ENCODE data around the gene FOXD3.
"Not testable (repeated sequence)": the region's sequence is repeated elsewhere in the genome, so short reads cannot be mapped to it uniquely, and the experiment has no call there.

Gene FOXD3

DNA sequence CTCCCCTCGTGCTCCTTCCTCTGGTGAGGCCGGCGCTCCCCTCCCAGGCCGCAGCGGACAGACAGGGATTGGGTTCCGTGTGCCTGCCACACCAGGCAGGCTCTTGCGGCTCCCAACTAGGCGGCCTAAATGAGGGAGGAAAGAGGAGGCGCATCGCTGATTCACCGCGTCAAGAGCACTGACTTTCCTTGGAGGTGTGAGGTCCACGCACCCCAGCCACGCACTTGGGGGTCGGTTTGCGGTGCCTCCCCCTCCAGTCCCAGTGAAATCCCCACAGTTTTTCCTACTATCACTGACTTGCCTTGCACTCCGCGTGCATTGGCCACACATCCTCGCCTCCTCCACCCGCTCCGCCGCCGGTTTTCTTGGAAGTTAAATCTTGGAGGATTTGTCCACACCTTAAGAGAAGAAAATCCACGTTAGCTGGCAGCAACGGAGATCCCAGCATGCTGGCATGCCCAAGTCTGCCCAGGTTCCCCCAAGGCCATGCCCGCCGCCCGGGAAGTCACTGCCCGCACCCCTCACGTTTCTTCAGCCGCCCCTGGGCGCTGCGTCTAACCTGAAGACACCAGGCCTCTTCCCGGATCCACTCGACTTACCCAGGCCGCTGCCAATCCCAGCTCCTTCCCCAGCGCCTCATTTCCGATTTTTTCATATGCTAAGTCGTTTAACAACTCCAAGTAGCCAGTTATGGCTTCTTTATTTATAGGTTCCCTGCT lies 1.1 kb upstream of the FOXD3 start:
- DNase-seq (ENCODE audit: low spot score), result no peak

DNA sequence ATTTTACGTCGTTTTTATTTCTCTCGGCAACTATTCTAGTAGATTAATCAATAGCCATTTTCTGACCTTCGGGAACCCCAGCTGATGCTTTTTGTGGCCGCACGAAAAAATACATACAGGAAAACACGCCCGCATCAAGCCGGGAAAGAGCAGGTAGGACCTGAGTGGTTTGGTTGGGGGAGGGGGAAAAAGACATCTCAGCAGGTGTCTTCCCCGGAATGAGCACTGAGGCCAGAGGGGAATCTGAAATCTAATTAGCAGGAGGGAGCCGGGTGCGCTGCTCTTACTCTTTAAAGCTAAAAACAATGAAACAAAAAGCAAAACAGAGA lies 618 bp upstream of the FOXD3 start:
- peak; percentile 33 for DNase-seq (ENCODE audit: low spot score)

DNA sequence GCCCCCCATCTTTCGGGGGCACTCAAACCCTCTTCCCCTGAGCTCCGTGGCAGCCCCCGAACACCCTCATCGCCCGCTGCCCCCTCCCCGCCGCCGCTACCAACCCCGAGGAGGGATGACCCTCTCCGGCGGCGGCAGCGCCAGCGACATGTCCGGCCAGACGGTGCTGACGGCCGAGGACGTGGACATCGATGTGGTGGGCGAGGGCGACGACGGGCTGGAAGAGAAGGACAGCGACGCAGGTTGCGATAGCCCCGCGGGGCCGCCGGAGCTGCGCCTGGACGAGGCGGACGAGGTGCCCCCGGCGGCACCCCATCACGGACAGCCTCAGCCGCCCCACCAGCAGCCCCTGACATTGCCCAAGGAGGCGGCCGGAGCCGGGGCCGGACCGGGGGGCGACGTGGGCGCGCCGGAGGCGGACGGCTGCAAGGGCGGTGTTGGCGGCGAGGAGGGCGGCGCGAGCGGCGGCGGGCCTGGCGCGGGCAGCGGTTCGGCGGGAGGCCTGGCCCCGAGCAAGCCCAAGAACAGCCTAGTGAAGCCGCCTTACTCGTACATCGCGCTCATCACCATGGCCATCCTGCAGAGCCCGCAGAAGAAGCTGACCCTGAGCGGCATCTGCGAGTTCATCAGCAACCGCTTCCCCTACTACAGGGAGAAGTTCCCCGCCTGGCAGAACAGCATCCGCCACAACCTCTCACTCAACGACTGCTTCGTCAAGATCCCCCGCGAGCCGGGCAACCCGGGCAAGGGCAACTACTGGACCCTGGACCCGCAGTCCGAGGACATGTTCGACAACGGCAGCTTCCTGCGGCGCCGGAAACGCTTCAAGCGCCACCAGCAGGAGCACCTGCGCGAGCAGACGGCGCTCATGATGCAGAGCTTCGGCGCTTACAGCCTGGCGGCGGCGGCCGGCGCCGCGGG lies 837 bp downstream of the FOXD3 start:
- DNase-seq (ENCODE audit: low spot score), result peak; percentile 33

DNA sequence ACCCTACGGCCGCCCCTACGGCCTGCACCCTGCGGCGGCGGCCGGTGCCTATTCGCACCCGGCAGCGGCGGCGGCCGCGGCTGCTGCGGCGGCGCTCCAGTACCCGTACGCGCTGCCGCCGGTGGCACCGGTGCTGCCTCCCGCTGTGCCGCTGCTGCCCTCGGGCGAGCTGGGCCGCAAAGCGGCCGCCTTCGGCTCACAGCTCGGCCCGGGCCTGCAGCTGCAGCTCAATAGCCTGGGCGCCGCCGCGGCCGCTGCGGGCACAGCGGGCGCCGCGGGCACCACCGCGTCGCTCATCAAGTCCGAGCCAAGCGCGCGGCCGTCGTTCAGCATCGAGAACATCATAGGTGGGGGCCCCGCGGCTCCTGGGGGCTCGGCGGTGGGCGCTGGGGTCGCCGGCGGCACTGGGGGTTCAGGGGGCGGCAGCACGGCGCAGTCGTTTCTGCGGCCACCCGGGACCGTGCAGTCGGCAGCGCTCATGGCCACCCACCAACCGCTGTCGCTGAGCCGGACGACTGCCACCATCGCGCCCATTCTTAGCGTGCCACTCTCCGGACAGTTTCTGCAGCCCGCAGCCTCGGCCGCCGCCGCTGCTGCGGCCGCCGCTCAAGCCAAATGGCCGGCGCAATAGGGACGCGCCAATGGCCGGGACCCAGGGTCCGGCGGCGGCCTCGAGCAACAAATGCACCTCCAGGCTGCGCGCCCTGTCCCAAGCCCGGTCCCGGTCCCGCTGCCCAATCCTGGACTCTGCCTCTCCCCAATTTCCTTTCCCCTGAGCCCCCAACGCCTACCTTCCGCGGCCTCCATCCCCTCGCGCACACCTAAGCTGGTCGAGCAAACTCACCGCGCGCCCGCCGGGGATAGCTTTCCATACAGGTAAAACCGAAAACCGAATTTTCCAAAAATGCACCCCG lies 1.8 kb downstream of the FOXD3 start:
- DNase-seq (ENCODE audit: low spot score), result peak; percentile 29

DNA sequence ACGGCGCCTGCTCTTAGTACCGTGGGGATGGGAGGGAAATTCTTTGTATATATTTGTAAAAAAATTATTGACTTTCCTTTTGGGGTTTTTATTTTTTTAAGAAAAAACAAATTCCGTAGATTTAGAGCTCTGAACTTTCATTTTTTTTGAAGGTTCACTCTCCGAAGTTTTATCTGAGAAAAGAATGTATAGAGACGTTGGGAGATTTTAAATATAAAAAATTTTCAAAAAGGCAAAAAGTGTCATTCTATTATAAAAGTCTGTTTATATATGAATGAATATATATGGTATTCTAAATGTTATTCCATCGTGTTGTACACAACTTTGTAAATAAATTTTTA lies 2.4 kb downstream of the FOXD3 start:
- DNase-seq (ENCODE audit: low spot score), result no peak

DNA sequence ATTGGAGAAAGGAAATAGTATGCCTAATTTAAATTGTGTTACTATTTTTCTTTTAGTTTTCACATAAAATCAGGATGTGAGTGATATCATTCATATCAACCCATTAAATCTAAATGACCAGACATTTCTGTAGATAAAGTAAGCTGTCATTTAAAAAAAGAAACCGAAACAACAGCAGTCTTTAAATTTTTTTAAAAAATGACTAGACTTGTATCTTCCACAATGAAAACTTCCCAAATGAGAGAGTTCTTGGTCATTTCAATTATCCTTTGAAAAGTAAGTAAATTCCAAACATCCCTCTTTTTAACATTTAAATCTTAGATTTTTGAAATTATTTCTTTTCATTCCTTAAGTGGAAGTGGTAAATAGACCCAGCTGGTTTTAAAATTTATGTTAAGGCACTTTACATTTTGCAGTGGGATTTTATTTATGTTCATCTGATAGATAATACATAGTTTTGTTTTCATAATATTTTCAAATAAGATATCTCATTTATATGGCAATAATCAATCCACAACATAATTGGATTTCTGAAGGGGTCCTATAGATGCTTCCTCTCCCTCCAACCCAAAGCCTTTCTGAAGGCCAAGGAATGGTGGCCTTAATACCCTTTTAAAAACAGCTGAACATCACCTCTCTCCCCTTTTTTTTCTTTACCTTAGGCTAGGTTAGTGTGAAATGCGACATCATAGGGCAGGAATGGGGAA lies 3.1 kb downstream of the FOXD3 start:
- no peak for DNase-seq (ENCODE audit: low spot score)

DNA sequence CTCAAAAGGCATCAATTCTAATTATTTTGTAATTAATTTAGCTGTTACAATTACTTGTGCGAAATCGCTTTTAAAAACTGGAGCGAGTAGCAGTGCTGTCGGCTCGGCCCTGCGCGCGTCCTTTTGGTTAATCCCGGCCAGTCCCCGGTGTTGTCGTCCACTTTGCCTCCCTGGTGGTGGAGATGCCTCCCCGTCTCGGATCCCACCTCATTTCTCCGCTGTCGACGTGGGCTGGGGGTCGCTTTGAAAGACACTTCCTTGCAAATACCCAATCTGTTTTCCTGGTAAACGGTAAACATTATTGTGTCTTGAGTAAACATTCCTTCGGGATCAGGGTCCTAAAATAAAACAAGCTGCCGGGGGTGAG lies 3.7 kb downstream of the FOXD3 start:
- DNase-seq (ENCODE audit: low spot score), result no peak

DNA sequence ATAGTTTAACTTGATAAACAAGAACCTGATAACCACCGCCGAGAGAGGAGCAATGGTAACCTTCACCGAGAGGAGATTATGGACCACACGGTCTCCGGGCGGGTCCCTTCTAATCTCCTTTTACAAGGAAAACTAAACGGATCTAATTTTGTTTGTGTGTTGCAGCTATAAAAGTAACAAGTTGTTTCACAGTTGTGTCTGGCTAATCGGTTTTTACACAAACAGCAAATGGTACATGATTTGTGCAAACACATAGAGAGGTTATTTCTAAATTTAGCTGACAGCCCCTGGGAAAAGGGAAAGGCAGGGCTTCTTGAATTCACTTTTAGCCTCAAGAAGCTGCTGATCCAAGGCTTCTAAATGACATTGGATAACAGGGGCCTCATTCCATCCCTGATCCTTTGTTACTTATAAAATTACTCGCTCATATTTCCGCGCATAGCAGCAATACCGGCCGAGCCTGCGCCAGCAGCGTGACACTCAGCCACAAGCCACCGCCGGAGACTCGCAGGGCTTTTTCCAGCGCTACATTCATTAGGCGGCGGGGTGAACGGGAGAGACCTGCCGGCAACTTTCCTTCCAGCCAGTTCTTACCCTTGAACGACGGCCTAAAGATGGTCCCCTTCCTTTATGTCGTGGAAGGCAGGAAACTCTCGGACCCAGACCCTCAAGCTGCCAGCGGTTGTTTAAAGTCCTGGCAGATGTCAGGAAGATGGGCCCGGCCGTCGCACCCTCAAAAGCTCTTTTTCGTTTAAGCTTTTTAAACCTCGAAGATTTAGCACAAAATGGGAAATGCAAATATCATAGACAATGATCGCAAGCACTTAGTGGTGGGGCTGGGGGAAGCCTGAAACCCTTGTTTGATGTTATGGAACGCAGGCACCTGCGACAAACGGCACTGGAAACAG lies 4.4 kb downstream of the FOXD3 start:
- DNase-seq (ENCODE audit: low spot score), result no peak

DNA sequence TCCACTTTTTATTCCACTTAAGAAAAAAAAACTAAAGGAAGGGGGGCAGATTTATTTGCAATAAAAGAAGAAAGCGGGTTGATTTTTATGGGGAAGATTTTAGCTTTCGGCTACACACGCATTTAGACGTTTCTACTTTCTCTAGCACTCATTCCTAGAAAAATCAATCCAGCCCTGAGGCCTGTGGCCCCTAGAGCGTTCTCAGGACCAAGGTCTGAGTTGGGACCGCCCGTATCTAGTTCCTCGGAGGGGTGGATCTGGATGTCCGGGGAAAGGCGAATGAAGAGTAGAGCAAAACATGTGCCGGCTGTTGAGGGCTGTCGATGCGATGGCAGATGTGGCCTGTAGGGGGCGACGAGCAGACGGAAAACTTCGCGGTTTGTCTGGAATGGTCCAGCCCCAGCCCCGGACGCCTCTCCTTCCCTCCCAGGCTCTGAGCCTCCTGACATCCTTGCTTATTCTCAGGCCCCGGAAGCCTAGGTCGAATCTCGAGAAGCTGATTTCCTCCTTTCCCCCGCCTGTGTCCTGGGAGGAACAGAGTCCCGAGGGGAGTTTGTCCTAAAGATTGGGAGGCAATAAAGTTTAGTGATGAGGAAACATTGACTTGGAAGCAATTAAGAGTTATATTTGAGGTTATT lies 5.2 kb downstream of the FOXD3 start:
- DNase-seq (ENCODE audit: low spot score), result peak; percentile 85

DNA sequence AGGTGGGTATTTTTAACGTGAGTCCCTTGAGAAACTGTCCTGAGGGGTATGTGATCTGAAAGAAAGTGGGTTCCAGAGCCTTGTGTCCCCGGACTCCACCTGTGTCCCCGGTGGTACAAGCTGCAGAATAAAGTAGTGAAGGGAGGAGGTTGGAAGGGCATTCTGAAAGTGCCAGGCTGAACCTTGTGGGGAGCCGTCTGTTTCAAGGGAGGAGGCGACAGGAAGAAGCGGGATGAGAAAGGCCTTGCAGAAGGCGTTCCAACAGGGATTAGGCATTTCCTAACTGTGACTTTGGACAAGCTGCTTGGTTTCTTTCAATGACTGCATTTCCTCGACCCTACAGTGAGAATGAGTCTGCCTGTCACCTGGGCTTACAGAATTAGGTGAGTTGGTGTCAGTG lies 5.8 kb downstream of the FOXD3 start:
- DNase-seq (ENCODE audit: low spot score), result no peak

DNA sequence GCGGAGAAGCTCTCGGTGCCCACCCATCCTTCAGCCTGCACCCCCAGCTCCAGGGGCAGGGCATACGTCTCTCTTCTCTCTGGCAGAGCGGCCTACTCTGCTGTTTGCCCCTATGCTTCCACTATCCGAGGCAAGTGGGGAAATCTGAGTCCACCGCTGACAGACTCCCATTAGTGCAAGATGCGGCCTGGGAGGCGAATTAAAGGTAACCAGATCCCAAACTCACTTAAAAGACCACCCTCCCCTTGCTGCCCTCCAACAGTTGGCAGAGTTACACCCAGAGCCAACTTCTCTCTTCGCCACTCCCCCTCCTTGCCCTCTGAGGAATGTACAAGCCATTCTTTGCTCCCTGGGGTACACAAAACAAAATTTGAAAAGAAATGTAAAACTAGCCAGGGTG lies 6.4 kb downstream of the FOXD3 start:
- DNase-seq (ENCODE audit: low spot score), result no peak

DNA sequence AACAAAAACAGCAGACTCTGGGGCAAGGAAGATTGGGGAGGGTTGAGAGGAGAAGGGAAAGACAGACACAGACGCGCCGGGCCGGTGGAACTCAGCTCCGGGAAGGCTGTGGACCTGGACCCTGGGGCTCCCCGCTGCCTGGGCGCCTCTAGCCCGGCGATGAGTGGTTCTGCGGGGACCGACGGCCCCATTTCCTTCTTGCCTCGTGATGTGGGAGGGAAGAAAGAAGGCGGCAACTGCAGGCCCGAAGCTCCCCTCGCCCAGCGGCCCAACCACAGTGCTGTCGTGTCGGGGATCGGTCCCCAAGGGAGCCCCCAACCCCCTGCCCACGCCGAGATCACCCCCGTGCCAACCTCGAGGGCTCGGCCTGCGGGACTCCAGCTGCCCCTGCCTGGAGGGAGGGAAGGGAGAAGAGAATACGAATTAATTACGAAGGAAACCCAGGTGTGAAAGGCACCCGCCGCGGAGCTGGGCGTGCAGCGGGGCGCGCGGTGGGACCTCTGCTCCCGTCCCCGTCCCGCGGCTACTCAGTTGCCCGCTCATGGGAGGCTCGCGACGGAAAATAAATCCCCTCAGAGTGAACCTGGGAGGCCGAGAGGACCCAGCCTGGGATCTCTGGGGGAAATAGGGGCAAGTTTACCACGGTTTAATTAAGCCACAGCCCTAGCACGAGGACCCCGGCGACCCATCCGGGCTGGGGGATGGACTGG lies 7.4 kb downstream of the FOXD3 start:
- DNase-seq (ENCODE audit: low spot score), result no peak

DNA sequence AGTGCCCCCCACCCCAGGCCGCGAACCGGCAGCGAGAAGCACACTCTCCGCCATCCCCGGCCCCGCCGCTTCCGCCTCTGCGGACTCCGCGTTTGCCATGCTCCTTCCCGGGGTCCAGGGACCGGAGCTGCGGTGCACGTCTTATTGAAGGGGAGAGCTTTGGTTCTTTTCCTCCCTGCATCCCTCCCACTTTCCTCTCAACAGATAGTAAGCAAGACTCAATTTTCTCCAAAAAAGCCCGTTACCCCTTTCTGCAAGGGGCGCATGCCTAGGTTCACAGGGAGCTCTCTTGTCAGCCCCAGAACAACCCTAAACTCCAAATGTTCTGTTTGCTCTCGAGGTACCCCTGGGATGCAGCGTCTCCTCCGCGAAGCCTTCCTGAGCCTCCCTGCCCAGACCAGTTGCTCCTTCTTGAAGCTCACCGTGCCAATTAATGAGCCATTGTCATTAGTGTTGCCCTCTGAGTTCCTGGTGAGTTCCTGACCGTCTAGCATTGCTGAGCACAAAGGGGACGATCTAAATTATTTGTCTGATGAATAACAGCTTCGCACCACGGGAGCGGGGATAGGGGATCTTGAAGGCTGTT lies 8.1 kb downstream of the FOXD3 start:
- peak; percentile 35 for DNase-seq (ENCODE audit: low spot score)

DNA sequence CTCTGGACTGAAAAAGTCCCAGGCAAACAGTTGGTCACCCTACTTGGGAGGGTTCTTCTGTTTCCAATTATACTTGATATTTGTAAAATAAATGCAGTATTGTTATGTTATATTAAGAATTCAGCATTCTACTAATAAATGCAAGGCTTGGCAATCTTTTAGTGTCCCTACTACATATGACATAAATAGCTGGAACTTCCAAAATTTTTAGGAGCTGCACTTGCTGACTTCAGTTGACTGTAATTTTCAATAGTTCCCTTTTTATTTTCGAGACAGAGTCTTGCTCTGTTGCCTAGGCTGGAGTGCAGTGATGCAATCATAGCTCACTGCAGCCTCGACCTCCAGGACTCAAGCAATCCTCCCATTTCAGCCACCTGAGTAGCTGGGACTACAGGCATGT lies 20.0 kb downstream of the FOXD3 start:
- no peak for DNase-seq (ENCODE audit: low spot score)

DNA sequence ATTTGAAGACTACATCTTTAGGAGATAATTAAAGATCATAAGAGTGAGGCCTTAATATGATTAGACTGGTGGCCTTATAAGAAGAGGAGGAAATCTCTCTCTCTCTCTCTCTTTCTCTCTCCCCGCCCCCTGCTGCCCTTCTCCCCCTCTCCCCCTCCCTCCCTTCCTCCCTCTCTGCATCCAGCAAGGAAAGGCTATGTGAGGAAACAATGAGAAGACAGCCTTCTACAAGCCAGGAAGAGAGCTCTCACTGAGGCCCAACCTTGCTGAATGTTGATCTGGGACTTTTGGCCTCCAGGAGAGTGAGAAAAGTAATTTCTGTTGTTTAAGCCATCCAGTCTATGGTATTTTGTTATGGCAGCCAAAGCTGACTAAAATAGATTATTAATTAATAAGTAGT lies 21.6 kb downstream of the FOXD3 start:
- DNase-seq (ENCODE audit: low spot score), result peak; percentile 30

DNA sequence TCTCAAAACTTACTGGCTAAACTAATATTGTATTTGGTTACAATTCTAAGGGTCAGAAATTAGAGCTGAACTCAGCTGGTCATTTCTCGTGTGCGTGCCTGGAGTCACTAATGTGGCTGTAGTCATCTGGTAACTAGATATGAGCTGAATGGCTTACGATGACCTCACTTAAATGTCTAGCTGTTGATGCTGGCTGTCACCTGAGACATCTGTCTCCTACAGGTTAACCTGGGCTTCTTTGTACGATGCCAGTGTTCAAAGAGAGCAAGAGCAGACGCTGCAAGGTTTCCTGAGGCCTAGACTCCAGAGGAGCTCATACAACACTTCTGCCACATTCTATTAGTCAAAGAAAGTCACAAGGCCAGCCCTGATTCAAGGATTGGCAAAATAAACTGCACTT lies 28.0 kb downstream of the FOXD3 start:
- DNase-seq (ENCODE audit: low spot score), result no peak

DNA sequence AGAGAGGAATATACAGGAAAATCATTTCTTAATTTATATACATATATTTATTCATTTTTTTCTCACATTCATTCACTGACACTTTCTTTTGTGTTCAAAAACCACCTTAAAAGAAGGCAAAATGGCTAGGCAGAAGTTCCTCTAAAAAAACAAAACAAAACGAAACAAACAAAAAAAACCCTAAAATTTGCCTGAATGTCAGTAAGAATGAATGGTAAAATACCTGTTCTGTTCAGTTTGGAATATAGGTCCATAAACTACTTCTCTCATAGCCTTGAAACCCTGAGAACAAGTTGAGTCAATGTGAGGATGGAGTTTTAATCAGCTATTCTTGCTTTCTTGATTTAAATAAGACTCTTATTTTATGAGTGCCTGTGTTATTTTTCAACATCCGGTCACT lies 30.4 kb downstream of the FOXD3 start:
- DNase-seq (ENCODE audit: low spot score), result no peak

DNA sequence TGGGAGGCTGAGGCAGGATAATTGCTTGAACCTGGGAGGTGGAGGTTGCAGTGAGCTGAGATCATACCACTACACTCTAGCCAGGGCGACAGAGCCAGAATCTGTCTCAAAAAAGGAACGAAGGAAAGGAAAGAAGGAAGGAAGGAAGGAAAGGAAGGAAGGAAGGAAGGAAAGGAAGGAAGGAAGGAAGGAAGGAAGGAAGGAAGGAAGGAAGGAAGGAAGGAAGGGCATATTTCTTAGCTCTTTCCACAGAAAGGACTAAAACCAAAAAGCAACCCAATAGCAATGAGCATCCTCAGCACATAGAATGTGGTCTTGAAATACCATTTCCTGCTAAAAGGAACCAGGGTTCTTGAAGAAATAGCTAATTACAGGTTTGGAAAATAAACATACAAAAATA lies 33.9 kb downstream of the FOXD3 start:
- not testable (repeated sequence) for DNase-seq (ENCODE audit: low spot score)

DNA sequence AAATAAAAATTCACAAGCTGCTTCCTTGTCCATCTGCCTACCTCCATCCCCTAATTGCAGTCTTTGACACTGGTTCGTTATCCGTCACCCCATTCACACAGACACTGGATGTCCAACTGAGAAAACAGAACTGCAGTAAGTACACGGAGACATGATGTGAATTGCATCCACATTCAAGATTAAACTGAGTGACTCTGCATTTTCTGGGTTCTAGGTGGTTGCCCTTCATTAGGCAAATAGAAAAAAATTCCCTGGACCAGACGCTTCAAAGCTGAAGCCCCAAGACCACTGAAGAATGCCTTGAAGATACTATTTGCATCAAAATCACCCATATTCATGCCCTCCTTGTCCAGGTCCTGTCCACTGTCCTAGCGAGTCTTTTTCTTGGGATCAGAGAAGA lies 37.2 kb downstream of the FOXD3 start:
- DNase-seq (ENCODE audit: low spot score), result no peak

DNA sequence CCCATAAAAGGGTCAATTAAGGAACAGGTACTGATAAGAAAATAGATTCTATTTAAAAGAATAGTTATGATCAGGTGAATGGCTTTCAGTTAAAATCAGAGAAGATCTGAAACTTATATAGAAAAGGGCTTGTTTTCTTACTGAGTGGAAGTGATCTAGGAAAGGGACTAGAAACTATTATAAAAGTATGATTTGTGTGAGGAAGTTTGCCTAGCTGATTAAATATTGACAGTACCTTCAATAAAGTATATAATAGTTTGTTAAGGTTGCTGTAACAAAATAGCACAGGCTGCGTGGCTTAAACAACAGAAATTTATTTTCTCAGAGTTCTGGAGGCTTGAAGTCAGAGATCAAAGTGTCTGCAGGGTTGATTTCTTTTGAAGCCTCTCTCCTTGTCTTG lies 39.7 kb downstream of the FOXD3 start:
- no peak for DNase-seq (ENCODE audit: low spot score)
